Posterior cingulate gyrus (tissue), 11 donors: Measurements from ENCODE around the gene ZNF263.

Source experiments
- DNase-seq, 10 donors: peaks; one replicate each; pipeline versions ENCODE4 v3.0.0 to v3.0.0-alpha.2; 2020 to 2021; ENCODE audit warnings: mixed read lengths in 3 of 10
- intact Hi-C: fragments of 100-400 bp; cut with DNase I; formaldehyde crosslinking; loops from one replicate; pipeline ENCODE4 v1.15.1; 2023

ZNF263 gene

DNA sequence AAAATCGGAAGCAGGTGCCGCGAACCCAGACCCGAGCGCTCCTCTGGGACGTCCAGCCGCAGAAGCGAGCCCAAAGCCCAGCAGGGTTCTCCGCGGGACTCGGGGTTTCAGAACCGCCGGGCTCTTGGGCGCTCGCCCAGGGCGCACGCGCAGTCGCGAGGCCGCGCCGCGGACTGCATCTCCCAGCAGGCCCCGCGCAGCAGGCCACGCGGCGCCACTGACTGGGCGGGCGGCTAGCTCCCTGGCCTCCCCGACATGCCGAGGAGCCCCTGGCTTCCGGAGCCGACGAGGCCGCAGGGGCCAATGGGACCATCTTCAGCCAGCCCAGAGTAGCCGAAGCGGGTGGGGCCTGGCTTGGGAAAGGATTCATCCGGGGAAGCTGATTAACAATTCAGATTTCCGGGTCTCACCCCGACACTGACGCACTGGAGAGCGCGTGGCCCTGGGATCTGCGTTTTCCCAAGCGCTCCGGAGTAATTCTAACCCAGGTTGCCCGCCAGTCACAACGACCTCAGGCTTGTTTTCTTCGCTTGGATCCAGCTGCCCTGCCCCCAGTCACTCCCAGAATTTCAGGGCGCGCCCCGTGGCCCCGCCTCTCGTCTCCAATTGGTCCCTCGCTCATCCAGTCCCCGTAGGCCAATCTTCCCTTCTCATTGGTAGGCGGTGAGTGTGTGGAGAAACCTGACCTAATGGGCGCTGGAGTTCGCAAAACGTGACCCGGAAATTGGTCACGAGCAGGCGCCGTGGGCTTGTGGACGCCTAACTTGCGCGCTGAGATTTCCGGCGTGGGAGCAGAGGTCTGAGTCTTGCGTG, at the start of gene ZNF263:
Gene ZNF263 (plus strand): TSS at position 762 of the 813 bp plus-strand sequence. CDS start 328 bp downstream, outside the sequence.
- peak; percentile 93 to 99 (median 96) for DNase-seq
- intact Hi-C loops: loop anchor here (1.0 to 5.0 kb wide), 5 partner anchors 18 to 174 kb away; partner anchors contain the start of genes TIGD7, ZNF174, ZNF200 and ZNF75A

DNA sequence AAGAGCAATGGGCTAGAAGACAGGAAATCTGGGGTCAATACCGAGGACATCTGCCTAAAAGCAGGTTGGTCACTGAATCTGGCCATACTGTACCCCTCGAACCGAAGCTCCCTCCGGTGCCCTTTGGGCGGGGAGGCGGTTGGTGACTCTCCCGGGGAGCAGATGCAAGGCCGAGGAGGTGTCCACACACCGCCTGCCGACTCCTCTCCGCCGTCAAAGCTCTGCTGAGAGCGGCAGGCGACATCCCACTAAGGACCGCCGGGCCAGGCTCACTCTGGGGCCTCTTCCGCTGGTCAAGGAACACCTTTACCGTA, 48.8 kb upstream of the ZNF263 start:
- DNase-seq: no peak
- intact Hi-C loops: no loop called here

DNA sequence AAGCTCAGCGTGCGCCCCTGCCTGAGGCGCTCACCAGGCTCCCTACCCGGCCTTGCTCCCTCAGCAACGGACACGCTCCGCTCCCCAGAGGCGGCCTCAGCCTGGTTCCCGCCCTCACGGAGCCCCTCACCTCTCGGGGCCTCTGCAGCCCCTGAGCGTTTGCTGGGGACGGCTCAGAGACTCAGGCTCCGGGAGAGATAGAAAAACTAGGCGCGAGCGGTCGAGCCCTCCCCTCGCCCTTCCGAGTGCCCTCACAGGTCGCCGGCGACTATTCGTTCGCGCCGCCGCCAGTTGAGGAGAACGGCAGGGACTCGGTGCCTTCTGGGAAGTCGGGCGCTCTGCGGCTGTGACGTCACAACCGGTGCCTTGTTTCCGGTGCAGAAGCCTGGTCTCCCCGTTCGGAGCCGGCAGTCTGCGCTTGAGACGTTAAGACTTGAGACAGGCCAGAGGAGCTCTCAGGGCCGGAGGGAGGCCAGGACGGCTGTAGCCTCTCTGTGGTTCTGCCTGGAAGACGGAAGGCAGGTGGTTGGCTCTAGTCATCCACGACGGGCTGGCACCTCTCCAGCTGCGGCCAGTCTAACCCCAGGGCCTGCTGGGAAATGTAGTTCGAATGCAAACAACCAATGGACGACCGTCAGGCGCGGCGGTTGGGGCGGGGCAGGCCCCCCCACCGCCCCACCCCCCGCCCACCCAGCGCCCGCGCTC, 48.3 kb upstream of the ZNF263 start, which contains the start of gene ZNF200:
Gene ZNF200 (minus strand): TSS at position 302 of the 705 bp plus-strand sequence. CDS start 1,403 bp downstream, outside the sequence.
- peak; percentile 93 to 99 (median 96) for DNase-seq
- intact Hi-C loops: loop anchor here (1.0 kb wide), 1 partner anchor 47 kb away; no protein-coding TSS in a partner anchor

DNA sequence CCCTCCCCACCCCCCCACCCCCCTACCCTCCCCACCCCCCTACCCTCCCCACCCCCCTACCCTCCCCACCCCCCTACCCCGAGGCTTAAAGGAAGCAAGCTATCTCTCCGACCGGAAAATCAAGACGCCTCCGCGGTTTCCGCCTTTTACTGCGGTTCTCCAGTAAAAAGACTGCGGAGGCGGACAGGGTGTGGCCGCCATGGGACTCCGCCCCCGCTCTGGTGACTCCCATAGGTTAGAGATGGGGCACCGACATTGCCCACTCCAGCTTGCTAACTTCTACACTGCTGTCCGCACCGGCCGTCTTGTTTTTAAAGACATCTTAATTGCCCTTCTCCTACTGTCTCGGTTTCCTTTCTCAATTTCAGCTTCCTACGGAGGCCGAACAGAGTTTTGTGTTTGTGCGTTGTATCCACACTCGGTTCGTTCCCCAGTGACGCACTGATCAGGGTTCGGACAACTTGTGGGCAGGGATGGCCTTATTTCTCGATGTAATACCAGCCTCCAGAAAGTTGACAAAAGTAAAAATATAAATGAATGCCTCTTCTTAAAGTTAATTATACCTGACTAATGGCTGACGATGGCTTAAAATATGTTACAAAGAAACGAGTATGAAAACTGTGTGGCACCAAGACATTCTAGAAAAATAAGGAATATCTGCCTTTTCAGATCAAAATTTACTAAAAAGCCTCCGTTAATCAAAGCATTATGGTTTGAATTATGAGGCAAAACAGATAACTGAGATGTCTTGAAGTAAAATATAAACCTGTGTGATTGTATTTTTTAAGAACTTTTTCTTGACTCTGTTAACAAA, 47.2 kb upstream of the ZNF263 start:
- intact Hi-C loops: loop anchor here (1.0 kb wide), 1 partner anchor 46 kb away; no protein-coding TSS in a partner anchor

DNA sequence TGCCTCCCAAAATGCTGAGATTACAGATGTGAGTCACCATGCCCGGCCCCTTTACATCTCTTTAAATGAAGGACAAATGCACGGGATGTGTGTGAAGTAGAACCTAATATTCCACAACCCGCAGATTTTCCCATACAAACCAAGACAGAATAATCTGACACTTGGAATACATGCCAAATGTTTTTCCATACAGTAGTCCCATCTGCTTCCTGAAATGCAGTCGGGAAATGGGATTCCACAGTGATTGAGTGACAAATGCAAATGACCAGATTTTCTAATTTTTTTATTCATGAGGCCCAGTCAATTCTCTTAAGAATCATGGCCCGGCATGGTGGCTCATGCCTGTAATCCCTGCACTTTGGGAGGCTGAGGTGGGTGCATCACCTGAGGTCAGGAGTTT, 41.5 kb upstream of the ZNF263 start:
- intact Hi-C loops: no loop called here
- no peak for DNase-seq

More for the DNA sequence above, 47.2 kb upstream of the ZNF263 start:
- peak in 1 of 10 donors; percentile 86 for DNase-seq

DNA sequence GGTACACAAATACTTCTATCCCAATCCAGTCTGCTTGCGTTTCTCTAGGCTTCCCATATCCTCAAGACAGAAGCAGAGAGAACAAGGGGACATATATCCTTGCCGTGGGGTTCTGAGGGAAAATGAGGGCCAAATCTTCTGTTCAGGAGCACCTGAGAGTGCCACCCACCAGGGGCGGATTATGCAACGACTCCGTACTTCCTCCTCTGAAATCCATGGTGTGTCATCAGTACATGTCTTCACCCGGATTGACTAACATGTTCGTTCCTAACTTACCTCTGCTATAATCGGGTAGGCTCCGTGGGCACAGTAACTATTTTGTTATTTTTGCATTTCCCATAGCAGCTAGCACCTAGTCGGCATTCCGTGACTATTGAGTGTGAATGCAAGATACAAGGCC, 40.6 kb upstream of the ZNF263 start:
- intact Hi-C loops: no loop called here
- no peak for DNase-seq

DNA sequence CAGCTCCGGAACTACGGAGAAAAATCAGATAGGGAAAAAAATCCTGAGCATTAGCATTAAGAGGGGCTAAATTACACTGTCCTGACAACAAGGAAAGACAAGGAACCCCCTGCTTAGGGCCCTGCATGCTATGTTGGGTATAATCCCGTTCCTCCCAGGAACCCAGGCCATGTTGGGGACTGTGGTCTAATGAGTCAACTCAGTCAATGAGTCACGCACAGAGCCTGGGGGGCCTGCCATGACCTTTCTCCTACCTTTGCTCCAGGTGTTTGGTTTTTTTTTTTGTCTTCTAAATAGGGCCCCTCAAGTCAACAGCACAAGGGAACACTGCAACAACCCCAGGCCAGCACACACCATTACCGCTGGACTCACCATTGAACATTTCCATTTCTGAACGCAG, 39.4 kb upstream of the ZNF263 start:
- no peak for DNase-seq
- intact Hi-C loops: no loop called here

DNA sequence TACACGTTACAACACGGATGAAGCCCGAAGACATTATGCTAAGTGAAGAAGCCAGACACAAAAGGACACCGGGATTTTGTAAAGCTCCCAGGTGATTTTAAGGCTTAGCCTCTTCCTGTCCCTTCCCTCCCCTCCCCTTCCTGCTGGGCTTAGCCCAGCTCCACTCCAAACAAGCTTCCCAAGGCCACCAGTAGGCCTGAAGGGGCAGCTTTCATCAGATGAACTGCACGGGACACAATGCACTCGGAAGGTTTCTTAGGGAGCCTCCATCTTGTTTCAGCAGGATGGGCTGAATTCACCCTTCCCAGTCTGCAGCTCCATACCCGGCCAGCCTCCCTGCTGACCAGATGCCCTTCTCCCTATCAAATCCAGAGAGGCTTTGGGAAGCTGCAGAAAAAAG, 37.3 kb upstream of the ZNF263 start:
- peak in 1 of 10 donors; percentile 21 for DNase-seq
- intact Hi-C loops: no loop called here

DNA sequence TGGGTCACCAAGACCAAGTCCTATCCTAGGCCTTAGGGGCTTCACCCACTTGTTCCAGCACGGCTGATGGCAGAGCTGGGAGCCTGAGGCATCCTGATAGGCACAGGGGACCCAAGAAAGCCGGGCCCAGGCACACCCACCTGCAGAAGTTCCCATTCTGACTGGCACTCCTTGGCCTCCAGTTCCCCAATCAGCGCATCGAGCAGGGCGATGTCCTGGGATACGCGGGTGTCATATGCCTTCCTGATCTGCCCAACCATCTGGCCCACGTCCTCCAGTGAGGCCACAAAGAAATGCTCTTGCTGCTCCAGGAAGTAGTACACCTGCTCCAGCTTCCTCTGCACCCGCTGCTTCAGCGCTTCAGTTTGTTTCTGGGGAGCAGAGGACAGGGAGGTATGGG, 36.4 kb upstream of the ZNF263 start:
- intact Hi-C loops: no loop called here
- peak in 1 of 10 donors; percentile 55 for DNase-seq

DNA sequence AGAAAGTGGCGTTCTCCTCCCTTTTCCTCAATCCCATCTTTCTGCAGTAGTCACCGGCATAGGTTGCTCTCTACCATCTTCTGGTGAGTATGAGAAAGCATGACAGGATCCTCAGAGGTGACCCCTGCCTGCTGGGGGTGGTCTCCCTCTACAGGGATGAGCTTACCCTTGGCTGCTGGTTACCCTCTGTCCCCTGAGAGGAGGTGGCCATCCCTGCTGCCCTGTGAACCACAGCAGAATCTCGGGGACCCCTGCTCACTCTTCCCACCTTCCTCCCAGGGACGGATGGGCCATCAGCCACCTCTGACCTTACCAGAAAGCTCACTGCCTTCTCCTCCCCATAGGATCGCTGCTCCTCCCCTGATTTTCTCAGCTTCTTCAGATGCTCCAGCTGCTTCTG, 34.7 kb upstream of the ZNF263 start:
- intact Hi-C loops: no loop called here
- peak in 1 of 10 donors; percentile 55 for DNase-seq

DNA sequence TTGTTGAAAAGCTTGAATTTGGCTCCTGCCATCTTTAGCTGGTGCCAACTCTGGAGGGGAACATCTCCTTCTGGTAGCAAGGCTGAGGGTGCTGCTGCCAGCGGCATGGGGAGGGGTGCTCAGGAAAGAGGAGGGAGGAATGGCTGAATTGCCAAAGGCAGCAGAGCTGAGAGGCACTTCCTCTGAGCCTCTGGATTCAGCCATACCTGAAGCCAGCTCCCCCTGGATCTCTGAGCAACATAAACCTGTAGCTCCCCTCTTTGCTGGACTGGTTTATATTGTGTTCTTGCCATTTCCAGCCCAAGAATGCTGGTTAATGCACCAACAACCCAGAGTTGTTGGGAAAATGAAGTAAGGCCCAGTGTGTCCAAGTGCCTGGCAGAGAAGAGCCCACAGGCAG, 34.3 kb upstream of the ZNF263 start:
- DNase-seq: peak in 1 of 10 donors; percentile 37
- intact Hi-C loops: no loop called here

DNA sequence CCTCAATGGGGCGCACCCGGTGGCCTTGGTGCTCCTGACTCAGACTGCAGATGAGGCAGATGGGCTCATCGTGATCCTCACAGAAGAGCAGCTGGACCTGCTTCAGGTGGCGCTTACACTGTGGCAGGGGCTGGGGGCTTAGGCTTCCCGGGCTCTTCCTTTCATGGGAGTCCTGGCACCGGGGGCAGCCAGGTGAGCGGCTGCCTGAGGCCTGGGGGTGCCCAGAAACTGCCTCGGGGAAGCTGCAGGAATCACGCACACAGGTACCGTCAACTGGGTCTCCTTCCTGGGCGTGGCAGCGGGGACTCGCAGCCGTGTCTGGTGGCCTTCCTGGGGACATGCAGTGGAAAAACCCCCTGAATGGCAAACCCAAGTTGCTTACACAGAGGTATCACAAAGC, 33.8 kb upstream of the ZNF263 start:
- intact Hi-C loops: no loop called here
- DNase-seq: peak in 1 of 10 donors; percentile 48

DNA sequence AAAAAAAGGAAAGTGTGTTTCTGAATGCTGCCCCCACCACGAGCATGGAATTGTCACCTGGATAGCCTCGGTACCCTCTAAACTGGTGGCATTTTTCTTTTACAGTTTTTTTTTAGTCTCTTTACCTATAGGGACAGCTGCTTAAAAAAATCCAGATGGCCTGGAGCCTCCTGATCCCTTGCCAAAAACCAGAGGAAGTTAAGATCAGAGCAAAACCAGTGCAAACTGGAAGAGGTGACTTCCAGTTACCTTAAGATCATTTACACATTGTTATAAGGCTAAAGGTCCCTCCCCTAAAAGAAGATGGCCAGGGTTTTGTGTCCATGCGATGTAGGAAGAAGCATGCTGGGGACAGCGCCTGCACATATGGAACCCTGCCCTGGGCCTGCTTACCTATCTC, 30.3 kb upstream of the ZNF263 start:
- intact Hi-C loops: no loop called here
- DNase-seq: no peak

DNA sequence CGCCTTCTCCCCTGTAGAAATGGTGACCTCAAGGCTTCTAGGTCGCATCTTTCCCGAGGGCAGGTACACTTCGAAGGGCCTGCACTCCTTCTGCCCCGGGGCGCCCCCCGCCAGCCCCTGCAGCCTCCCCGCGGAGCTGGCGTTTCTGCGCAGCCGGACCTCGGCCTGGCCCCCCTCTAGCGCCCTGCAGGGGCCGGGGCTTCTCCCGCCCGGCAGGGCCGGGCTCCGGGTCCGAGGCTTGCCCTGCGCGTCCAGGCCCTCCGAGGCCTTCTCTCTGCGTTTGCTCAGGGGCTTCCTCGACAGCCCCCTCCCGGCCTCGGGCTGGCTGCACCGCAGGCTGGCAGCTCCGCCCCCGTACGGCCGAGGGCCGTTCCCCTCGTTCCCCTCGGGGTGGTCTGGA, 29.0 kb upstream of the ZNF263 start:
- DNase-seq: no peak

DNA sequence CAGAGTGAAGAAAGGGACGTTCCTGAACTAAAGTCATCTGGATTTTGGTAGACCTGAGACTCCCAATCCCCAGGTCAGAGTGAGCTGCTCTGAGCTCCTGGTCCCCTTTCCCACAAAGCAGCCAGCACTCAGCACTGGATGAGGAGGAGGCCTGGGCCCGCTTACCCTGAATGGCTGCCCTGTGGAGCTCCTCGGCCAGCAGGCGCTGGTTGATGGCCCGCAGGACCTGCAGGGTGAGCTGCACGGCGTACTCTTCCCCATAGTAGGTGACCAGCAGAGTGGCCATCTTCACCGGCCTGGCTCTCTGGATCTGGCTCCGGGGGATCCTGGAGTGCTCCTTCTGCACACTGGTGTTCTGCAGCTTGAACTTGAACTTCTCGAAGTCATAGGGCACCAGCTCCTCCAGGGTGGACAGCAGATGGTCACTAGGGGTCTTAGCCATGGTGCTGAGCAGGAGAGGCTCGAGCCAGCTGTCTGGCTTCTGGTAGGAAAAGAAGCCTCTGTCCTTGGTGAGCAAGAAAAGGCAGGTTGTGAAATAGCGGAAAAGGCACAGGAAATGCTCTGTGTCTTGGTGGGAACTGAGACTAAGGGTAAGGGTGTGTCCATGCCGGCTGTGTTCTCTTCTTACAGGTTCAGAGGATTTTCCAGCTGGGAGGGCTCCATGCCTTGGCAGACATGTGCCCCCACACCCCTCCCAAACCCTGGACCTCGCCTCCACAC, 27.0 kb upstream of the ZNF263 start, which contains the start of gene MEFV:
Gene MEFV (minus strand): TSS at position 488 of the 720 bp plus-strand sequence. CDS start 46 bp downstream, at position 442.
- intact Hi-C loops: no loop called here
- DNase-seq: no peak

More for the DNA sequence above, 29.0 kb upstream of the ZNF263 start:
- intact Hi-C loops: no loop called here

DNA sequence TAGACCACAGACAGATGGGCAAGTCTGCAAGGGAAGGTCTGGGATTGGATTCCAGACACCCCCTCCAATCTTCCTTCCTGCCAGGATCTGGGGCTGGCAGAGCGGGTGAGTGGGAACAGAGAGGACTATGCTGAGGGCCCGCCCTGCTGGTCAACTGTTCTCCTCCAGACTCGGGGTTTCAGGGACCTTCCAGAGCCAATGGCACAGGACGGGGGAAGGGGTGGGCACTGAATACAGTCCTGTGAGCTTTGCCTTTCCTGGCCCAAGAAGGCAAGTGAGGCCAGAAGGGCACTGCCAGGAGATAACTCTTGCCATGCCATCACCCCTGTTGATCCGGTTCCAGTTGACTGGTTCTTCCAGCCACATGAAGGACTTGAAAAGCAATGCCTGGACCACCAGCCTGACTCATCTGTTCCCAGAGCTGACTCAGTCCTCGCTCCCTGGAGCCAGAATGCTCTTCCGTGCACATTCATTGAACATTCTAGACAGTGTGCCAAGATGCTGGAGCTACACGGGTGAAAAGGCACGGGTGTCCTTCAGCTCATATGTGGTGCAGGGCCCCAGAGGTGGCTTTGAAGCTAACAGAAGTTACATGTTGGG, 26.3 kb upstream of the ZNF263 start:
- DNase-seq: no peak
- intact Hi-C loops: no loop called here

DNA sequence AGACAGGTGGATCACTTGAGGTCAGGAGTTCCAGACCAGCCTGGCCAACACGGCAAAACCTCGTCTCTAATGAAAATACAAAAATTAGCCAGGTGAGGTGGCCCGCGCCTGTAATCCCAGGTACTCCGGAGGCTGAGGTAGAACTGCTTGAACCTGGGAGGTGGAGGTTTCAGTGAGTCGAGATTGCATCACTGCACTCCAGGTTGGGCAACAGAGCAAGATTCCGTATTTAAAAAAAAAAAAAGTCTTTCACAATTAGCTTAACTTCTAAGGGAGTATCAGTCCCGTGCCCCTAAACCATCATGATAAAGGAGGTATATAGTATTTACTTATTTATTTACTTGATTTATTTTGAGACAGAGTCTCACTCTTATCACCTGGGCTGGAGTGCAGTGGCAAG, 23.5 kb upstream of the ZNF263 start:
- DNase-seq: no peak
- intact Hi-C loops: no loop called here

DNA sequence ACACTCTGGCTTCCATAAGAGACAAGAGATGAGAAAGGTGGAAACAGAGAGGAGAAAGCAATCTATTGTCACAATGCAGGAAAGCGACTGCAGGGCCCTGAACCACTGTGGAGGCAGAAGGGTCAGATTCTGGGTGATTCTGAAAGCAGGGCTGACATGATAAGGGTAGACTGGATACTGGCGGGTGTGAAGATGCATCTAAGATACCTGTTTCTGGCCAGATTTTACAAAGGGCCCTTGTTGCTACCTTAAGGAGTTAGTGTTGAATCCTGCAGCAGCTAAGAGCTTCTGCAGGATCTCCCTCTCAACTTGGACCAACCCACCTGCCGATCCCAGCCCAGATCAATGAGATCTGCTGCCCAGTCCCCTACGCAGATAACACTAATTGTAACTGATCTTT, 20.8 kb upstream of the ZNF263 start:
- DNase-seq: no peak
- intact Hi-C loops: no loop called here
